GM21619 (cell line): ENCODE data around the gene TLCD2.
"Not testable (repeated sequence)": the region's sequence is repeated elsewhere in the genome, so short reads cannot be mapped to it uniquely, and the experiment has no call there.

Experiments used
- ATAC-seq: cut with Tn5 transposase; IDR thresholded peaks from one replicate; pipeline ENCODE4 v1.9.1; 2021; ENCODE audit not compliant: unreplicated experiment

Gene TLCD2

DNA sequence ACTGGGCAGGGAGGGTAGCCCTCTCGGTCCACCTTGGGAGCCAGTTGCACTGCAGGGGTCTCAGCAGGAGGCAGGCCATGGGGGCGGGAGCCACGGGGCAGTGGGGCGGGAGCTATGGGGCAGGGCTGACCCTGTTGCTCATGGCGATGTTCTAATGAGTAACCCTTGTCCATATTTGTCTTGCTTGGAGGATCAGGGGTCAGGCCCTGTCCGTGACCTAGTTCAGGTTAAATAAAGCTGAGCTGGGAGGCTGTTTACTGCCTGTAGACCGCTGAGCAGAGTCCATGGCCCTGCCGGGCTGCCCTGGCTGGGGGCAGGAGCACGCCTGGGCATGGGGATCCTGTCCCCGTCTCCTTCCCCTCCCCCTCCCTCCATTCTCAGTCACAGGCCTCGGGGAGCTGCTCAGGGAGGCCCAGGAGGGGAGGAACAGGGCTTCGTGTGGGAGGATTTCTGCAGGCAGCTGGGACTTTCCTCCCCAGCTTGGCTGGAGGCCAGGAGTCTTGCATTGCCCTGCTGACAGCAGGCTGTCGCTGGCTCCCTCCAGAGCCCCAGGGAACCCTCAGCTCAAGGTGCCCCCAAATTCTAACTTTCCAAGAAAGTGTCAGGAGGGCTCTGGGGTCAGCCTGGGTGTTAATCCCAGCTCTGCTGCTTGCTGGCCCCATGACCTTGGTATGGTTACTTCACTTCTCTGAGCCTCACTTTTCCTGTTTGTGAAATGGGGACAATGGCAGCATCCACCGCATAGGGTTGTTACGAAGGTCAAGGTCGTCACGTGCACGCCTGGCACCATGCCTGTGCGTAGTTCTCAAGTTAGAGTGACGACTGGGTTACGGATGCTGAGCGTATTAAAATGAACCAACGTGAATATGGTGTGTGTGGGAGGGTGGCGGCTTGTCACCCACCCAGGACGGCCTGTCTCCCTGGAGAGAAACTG lies 26.4 kb upstream of the TLCD2 start:
- ATAC-seq: no peak

DNA sequence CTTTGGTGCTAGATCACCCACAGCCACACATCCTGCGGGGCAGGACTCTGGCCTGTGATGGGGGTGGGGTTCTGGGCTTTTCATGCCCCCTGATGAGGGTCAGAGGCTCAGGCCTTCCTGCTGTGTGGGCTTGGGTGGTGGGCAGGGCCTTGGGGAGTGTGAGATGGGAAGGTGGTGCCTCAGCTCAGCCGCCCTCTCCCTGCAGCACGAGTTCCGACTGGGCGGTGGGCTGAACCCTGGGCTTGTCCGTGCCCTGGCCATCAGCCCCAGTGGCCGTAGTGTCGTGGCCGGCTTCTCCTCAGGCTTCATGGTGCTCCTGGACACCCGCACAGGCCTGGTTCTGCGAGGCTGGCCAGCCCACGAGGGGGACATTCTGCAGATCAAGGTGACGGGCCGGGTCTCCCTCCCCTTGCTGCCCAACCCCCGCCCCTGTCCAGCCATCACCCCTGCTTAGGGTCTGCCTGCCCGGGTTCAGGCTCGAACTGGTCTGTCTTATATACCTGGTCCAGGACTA lies 25.7 kb upstream of the TLCD2 start:
- no peak for ATAC-seq

DNA sequence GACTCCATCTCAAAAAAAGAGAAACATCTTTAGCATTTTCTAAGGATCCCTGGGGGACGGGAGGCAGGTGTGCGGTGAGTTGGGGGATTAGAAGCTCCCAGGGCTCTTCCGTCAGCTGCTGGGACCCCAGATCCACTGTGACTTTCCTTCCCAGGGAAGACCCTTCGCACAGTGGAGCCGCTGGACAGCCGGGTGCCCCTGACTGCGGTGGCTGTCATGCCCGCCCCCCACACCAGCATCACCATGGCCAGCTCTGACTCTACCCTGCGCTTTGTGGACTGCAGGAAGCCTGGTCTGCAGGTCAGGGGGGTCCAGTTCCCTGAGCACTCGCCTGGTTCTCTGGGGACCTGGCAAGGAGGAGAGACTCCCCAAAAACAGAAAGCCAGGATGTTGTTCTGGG lies 25.2 kb upstream of the TLCD2 start:
- no peak for ATAC-seq

DNA sequence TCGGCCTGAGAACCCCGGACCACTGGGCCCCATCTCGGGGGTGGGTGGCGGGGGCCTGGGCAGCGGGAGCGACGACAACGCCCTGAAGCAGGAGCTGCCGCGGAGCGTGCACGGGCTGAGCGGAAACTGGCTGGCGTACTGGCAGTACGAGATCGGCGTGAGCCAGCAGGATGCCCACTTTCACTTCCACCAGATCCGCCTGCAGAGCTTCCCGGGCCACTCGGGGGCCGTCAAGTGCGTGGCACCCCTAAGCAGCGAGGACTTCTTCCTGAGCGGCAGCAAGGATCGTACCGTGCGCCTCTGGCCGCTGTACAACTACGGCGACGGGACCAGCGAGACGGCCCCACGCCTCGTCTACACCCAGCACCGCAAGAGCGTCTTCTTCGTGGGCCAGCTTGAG lies 23.6 kb upstream of the TLCD2 start:
- no peak for ATAC-seq

DNA sequence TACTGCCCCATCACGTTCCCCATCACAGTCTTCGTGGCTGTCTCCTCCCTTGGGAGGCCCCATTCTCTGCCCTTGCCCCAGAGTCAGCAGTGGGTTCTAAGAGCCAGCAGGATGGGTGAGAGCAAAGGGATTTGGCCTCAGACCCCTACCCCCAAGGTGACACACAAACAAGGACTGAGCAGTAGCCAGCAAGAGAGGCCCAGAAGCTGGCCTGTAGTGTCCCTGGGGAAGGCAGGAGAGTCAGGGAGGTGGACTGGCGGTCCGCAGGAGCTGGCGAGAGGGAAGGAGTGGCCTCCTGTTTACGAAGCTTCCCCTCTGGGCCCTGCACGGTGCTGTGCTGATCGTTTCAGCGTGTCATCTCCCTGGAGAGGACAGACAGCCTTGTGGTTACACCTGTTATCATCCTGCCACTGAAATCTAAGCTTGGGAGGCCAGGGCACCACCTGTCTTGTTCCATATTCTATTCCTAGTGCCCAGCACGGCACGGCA lies 22.7 kb upstream of the TLCD2 start:
- no peak for ATAC-seq

DNA sequence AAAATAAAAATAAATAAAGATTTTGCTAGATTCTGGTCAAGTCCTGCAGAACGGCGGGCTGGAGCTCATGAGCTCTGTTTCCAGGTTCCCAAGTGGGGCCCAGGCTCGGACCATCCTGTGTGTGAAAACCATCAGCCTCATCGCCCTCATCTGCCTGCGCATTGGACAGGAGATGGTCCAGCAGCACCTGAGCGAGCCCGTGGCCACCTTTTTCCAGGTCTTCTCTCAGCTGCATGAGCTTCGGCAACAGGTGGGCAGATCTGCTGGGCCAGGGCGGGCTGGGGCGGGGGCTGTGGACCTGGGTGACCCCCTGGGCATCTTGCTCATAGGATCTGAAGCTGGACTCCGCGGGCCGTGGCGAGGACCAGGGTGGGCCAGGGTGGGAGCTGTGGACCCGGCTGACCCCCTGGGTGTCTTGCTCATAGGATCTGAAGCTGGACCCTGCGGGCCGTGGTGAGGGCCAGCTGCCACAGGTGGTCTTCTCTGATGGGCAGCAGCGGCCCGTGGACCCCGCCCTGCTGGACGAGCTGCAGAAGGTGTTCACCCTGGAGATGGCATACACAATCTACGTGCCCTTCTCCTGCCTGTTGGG lies 22.2 kb upstream of the TLCD2 start:
- ATAC-seq: no peak

DNA sequence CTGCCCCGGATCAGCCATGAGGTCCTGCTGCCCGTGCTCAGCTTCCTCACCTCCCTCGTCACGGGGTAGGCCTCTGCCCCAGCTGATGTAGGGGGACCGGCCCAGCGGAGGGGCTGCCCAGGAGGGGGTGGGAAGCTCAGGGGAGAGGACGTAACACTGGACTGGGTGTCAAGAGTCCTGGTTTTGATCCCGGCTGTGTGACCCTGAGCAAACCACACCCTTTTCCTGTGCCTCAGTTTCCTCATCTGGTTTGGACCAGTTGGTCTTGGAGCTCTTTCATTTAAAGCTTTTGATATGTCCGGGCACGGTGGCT lies 21.0 kb upstream of the TLCD2 start:
- no peak for ATAC-seq

DNA sequence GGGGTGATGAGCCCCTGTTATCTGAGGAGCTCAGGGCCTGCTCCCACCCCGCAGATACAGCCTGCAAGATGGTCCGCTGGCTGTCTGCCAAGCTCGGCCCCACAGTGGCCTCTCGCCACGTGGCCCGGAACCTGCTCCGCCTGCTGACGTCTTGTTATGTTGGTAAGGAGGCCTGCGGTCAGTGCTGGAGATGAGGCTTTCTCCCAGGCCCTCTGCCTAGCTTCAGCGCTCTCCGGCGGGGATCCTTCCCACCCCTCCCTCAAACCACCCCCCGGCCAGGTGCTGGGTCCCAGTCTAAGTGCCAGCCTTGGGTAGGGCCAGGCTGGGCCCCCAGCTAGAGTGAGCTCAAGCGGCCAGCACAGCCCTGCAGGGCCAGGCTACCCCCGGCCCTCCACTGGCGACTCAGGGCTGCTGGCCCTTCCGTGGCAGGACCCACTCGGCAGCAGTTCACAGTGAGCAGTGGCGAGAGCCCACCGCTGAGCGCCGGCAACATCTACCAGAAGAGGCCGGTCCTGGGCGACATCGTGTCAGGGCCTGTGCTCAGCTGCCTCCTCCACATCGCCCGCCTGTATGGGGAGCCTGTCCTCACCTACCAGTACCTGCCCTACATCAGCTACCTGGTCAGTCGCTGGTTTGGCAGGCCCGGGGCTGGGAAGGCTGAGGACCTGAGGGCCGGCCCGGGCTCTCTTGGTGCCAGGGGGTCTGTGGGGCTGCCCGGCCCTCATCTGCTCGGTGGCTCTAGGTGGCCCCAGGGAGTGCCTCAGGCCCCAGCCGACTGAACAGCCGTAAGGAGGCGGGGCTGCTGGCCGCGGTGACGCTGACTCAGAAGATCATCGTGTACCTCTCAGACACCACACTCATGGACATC lies 20.4 kb upstream of the TLCD2 start:
- no peak for ATAC-seq

DNA sequence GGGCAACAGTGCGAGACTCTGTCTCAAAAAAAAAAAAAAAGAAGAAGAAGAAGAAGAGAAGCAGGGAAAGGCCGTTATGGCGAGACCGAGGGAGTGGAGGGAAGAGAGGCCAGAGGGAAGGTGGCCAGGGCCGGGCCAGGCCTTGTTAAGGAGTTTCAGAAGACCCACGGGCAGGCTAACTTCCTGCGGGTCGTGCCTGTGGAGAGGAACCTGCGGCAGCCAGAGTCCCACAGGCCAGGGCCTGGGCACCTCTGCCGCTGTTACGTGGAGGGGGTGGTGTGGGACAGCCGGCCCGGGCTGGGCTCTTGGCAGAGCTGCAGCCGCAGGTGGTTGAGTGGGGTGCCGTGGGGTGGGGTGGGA lies 19.8 kb upstream of the TLCD2 start:
- ATAC-seq: no peak

DNA sequence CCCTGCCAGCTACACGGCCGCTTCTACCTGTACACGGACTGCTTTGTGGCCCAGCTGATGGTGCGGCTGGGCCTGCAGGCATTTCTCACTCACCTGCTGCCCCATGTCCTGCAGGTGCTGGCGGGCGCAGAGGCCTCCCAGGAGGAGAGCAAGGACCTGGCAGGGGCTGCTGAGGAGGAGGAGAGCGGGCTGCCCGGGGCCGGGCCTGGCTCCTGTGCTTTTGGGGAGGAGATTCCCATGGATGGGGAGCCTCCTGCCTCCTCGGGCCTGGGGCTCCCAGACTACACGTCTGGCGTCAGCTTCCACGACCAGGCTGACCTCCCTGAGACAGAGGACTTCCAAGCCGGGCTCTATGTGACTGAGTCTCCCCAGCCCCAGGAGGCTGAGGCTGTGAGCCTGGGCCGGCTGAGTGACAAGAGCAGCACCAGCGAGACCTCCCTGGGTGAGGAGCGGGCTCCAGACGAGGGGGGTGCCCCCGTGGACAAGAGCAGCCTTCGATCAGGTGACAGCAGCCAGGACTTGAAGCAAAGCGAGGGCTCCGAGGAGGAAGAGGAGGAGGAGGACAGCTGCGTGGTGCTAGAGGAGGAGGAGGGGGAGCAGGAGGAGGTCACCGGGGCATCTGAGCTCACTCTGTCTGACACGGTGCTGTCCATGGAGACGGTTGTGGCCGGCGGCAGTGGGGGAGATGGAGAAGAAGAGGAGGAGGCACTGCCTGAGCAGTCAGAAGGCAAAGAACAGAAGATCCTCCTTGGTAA lies 17.9 kb upstream of the TLCD2 start:
- no peak for ATAC-seq

DNA sequence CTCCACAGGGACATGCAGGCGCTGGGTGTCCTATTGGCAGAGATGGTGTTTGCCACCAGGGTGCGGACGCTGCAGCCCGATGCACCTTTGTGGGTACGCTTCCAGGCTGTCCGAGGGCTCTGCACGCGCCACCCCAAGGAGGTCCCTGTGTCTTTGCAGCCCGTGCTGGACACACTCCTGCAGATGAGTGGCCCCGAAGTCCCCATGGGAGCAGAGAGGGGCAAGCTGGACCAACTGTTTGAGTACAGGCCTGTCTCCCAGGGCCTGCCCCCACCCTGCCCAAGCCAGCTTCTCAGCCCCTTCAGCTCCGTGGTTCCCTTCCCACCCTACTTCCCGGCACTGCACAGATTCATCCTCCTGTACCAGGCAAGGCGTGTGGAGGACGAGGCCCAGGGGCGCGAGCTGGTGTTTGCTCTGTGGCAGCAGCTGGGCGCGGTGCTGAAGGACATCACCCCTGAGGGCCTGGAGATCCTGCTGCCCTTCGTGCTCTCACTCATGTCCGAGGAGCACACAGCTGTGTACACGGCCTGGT lies 17.1 kb upstream of the TLCD2 start:
- ATAC-seq: no peak

DNA sequence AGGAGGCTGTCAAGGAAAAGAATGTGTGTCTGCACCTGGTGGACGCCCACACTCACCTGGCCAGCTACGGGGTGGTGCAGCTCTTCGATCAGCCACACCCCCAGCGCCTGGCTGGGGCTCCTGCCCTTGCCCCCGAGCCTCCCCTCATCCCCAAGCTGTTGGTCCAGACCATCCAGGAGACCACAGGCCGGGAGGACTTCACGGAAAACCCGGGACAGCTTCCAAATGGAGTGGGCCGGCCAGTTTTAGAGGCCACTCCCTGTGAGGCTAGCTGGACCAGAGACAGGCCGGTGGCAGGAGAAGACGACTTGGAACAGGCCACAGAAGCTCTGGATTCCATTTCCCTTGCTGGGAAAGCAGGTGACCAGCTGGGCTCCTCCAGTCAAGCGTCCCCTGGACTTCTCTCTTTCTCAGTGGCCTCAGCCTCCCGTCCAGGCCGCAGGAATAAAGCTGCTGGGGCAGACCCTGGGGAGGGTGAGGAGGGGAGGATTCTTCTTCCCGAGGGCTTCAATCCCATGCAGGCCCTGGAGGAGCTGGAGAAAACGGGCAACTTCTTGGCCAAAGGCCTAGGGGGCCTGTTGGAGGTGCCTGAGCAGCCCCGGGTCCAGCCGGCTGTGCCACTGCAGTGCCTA lies 16.6 kb upstream of the TLCD2 start:
- ATAC-seq: no peak

DNA sequence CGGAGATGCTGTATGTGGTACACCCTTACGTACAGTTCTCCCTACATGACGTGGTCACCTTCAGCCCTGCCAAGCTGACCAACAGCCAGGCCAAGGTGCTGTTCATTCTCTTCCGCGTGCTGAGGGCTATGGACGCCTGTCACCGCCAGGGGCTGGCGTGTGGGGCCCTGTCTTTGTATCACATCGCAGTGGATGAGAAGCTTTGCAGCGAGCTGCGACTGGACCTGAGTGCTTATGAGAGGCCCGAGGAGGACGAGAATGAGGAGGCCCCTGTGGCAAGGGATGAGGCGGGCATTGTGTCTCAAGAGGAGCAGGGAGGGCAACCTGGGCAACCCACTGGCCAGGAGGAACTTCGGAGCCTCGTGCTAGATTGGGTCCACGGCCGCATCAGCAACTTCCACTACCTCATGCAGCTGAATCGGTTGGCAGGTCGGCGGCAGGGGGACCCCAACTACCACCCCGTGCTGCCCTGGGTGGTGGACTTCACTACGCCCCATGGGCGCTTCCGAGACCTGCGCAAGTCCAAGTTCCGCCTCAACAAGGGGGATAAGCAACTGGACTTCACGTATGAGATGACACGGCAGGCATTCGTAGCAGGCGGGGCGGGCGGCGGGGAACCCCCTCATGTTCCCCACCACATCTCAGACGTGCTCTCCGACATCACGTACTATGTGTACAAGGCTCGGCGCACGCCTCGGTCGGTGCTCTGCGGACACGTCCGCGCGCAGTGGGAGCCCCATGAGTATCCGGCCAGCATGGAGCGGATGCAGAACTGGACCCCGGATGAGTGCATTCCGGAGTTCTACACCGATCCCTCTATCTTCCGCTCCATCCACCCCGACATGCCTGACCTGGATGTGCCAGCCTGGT lies 15.7 kb upstream of the TLCD2 start:
- no peak for ATAC-seq

DNA sequence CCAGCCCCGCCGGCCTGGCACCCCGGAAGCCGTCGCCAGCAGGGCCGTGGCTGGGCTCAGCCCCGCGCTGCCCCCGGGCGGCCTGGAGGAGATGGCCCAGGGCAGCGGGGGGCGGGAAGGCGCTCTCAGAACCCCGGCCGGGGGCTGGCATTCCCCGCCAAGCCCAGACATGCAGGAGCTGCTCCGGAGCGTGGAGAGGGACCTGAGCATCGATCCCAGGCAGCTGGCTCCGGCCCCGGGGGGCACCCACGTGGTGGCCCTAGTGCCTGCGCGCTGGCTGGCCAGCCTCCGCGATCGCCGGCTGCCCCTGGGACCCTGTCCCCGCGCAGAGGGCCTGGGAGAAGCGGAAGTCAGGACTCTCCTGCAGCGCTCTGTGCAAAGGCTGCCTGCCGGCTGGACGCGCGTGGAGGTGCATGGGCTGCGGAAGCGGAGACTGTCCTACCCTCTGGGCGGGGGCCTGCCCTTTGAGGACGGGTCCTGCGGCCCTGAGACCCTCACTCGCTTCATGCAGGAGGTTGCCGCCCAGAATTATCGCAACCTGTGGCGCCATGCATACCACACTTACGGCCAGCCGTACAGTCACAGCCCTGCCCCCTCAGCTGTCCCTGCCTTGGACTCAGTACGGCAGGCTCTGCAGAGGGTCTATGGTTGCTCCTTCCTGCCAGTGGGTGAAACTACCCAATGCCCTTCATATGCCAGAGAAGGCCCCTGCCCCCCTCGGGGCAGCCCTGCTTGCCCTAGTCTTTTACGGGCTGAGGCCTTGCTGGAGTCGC lies 14.9 kb upstream of the TLCD2 start:
- peak; percentile 29 for ATAC-seq

DNA sequence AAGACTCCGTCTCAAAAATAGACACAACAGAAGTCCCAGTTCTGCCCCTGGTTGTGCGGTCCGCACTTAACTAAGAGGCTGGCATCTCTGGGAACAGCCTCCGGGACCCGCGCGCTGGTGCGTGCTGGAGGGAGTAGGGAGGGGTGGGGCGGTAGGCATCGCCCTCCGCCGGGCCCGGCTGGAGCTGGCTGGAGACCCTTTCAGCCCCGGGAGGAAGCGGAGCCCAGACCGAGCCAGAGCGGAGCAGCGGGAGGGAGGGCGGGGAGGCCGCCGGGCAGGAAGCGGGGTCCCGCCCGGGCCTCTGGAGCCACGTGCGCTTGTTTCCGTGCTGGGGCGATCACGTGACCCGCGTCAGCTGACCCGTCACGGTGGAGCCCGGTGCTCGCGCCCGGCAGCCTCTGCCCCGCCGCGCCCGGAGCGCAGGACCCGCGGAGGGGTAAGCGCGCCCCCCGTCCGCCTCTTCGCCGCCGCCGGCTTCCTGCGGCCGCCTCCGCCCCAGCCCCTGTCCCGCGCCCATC lies 14.2 kb upstream of the TLCD2 start, which contains the start of gene WDR81:
TSS of gene WDR81 (plus strand) at position 354 of the 518 bp plus-strand sequence. CDS start 256 bp downstream, outside the sequence.
- peak; percentile 41 for ATAC-seq

DNA sequence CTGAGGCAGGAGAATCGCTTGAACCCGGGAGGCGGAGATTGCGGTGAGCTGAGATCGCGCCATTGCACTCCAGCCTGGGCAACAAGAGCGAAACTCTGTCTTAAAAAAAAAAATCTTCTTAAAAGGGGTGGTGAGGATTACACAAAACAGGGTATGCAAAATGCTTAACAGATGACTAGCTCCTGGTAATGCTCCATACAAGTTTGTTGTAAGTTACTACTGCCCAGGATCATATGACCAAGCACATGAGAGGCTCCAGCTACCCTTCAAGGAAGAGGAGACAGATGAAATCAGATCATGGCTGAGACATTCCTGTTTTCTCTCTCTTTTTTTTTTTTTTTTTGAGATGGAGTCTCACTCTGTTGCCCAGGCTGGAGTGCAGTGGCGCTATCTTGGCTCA lies 11.8 kb upstream of the TLCD2 start:
- not testable (repeated sequence) for ATAC-seq

DNA sequence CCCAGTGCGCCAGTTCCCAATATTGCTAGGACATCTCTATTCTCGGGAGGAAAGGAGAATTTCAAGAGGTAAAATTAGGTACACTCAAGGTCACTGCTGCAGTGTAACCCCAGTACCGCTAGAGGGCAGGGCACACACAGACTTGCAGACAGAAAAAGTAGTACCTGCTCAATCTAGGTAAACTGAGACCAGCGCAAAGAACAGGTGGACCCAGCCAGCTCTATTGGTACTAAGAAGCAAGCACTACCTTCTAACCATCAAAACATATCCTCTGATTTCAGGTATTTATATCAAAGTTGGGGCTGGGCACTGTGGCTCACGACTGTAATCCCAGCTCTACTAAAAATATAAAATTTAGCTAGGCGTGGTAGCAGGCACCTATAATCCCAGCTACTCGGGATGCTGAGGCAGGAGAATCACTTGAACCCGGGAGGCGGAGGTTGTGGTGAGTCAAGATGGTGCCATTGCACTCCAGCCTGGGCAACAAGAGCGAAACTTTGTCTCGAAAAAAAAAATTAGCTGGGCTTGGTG lies 10.7 kb upstream of the TLCD2 start:
- no peak for ATAC-seq
